Sigmoid colon (tissue), 7 donors: ENCODE measurements around the gene DNMT3B. TPM values are rescaled to one million over a fixed set of nuclear protein-coding genes. Genes with fewer than 3 reads are reported as not detected.

Source experiments
- DNase-seq: peaks from one replicate; pipeline ENCODE4 v3.0.0-alpha.2; 2019
- H3K27ac ChIP-seq, 4 donors: fragments of 200-600 bp; sonication (generic); one replicate each; pipeline ENCODE4 v1.5.1; 2016 to 2019; ENCODE audit warnings: mild to moderate bottlenecking in 1 of 4
- H3K27me3 ChIP-seq, 3 donors: fragments of 200-600 bp; sonication (generic); one replicate each; pipeline ENCODE4 v1.5.1; 2019; ENCODE audit warnings: mild to moderate bottlenecking in 1 of 3
- H3K36me3 ChIP-seq, 4 donors: fragments of 200-600 bp; sonication (generic); one replicate each; pipeline ENCODE4 v1.5.1; 2016 to 2019
- H3K4me1 ChIP-seq, 4 donors: fragments of 200-600 bp; sonication (generic); one replicate each; pipeline ENCODE4 v1.5.1; 2017 to 2019
- H3K4me3 ChIP-seq, 4 donors: fragments of 200-600 bp; sonication (generic); one replicate each; pipeline ENCODE4 v1.5.1; 2017 to 2019; ENCODE audit warnings: mild to moderate bottlenecking in 2 of 4, moderate library complexity in 1 of 4
- H3K9me3 ChIP-seq, 4 donors: fragments of 200-600 bp in 3 of 4; sonication (generic) in 3 of 4; one replicate each; pipeline versions ENCODE4 v1.5.1 to v1.6.1; 2013 to 2019
- EP300 ChIP-seq, 4 donors: sonication (generic); formaldehyde crosslinking; IDR thresholded peaks; one replicate each; pipeline ENCODE4 v1.6.1; 2017; ENCODE audit warnings: antibody characterized with exemption in 4 of 4
- POLR2A ChIP-seq, 2 donors: fragments of 450-650 bp; IDR thresholded peaks; one replicate each; pipeline ENCODE4 v1.6.1; 2016; ENCODE audit warnings: antibody characterized with exemption in 2 of 2, mild to moderate bottlenecking in 2 of 2, moderate library complexity in 2 of 2
- POLR2AphosphoS5 ChIP-seq, 4 donors: sonication (generic); formaldehyde crosslinking; IDR thresholded peaks; one replicate each; pipeline ENCODE4 v1.6.1; 2017; ENCODE audit warnings: antibody characterized with exemption in 4 of 4
- WGBS, 2 donors: extraction: QIAGEN DNeasy Blood & Tissue Kit; methylation state at CpG; one replicate each; pipeline ENCODE4 v1.1.7; 2013; 5-methylcytosine and 5-hydroxymethylcytosine counted together
- intact Hi-C: fragments of 100-400 bp; cut with DNase I; formaldehyde crosslinking; loops from one replicate; pipeline ENCODE4 v1.15.1; 2023
- polyA plus RNA-seq, 3 donors: library from polyadenylated mRNA; stranded (reverse); fragments of 200-250 nt; gene quantifications; one replicate each; pipeline ENCODE4 v1.2.3, GENCODE V29; 2013
- total RNA-seq, 4 donors: library from RNA; depleted of rRNA; stranded (reverse); fragments of >200 nt; gene quantifications; one replicate each; pipeline ENCODE4 v1.1.0, GENCODE V29; 2016
- TF ChIP-seq, protein P1 (sequence below), 4 experiments: fragments of 450-650 bp in 3 of 4; fragments of 200-600 bp in 1 of 4; IDR thresholded peaks; one replicate each; pipeline ENCODE4 v1.5.1; 2016 to 2019; ENCODE audit warnings: antibody characterized with exemption in 4 of 4, mild to moderate bottlenecking in 3 of 4, moderate library complexity in 2 of 4
- donor health status: healthy with polysubstance abuse.
- donor health status: Bipolar disorder and iron deficiency.
- donor health status: healthy.

Gene DNMT3B
- total and polyA plus RNA-seq, 7 donors, result 0.36 to 1.7 (median 0.60) TPM; not detected in 1

- no peaks in the 10 kb centered on the region for H3K9me3 ChIP-seq
- H3K27ac ChIP-seq, result peak overlapping the region in 1 of 4 donors; percentile 48
- intact Hi-C loops, result no loop called here
- no peak for TF ChIP-seq POLR2AphosphoS5 (IDR thresholded peaks at IDR 0.05)
- no peak for TF ChIP-seq POLR2A (IDR thresholded peaks at IDR 0.05)
- no peak for TF ChIP-seq EP300 (IDR thresholded peaks at IDR 0.05)
- TF ChIP-seq, protein P1, sequence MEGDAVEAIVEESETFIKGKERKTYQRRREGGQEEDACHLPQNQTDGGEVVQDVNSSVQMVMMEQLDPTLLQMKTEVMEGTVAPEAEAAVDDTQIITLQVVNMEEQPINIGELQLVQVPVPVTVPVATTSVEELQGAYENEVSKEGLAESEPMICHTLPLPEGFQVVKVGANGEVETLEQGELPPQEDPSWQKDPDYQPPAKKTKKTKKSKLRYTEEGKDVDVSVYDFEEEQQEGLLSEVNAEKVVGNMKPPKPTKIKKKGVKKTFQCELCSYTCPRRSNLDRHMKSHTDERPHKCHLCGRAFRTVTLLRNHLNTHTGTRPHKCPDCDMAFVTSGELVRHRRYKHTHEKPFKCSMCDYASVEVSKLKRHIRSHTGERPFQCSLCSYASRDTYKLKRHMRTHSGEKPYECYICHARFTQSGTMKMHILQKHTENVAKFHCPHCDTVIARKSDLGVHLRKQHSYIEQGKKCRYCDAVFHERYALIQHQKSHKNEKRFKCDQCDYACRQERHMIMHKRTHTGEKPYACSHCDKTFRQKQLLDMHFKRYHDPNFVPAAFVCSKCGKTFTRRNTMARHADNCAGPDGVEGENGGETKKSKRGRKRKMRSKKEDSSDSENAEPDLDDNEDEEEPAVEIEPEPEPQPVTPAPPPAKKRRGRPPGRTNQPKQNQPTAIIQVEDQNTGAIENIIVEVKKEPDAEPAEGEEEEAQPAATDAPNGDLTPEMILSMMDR (IDR thresholded peaks at IDR 0.05), result no peak
- H3K27me3 ChIP-seq, result no peaks in the 10 kb centered on the region
- H3K36me3 ChIP-seq, result peaks cover 0 to 73% (median 30%) of the 10 kb centered on the region in 4 donors
- peaks cover 0 to 14% (median 6%) of the 10 kb centered on the region in 4 donors for H3K4me1 ChIP-seq
- DNase-seq, result no peak
- 89 to 90% methylated on average over 2 of the region's 2 CpGs for WGBS, 2 donors
- H3K4me3 ChIP-seq, result no peak overlapping the region
Observed at GRCh38 chr20:32845786-32846185, 83.6 kb downstream of the DNMT3B start.

GRCh38 chr20:32846852-32847251, 84.7 kb downstream of the DNMT3B start:
- intact Hi-C loops, result no loop called here
- TF ChIP-seq EP300 (IDR thresholded peaks at IDR 0.05) (no peak), POLR2A (IDR thresholded peaks at IDR 0.05) (no peak), POLR2AphosphoS5 (IDR thresholded peaks at IDR 0.05) (no peak)
- TF ChIP-seq, protein P1 (IDR thresholded peaks at IDR 0.05), result no peak
- Histone ChIP-seq H3K27me3 (no peaks in the 10 kb centered on the region), H3K4me3 (no peak overlapping the region), H3K4me1 (peaks cover 0 to 14% (median 6%) of the 10 kb centered on the region in 4 donors), H3K9me3 (no peaks in the 10 kb centered on the region), H3K27ac (peak overlapping the region in 1 of 4 donors; percentile 48), H3K36me3 (peaks cover 0 to 73% (median 25%) of the 10 kb centered on the region in 4 donors)
- 96 to 97% methylated on average over 5 of the region's 5 CpGs for WGBS, 2 donors
- no peak for DNase-seq

DNA sequence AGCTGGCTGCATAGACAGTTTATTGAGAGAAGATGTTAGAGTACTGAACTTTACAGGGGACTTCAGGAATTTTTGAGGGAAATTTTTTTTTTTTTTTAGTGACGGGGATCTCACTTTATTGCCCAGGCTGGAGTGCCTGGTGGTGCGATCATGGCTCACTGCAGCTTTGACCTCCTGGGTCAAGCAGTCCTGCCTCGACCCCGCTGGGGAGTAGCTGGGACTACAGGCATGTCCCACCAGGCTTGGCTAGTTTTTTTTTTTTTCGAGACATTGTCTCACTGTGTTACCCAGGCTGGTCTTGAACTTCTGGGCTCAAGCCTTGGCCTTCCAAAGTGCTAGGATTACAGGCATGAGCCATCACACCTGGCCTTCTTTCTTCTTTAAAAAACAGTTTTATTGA, 85.8 kb downstream of the DNMT3B start:
- H3K36me3 ChIP-seq, result peaks cover 0 to 71% (median 20%) of the 10 kb centered on the region in 4 donors

DNA sequence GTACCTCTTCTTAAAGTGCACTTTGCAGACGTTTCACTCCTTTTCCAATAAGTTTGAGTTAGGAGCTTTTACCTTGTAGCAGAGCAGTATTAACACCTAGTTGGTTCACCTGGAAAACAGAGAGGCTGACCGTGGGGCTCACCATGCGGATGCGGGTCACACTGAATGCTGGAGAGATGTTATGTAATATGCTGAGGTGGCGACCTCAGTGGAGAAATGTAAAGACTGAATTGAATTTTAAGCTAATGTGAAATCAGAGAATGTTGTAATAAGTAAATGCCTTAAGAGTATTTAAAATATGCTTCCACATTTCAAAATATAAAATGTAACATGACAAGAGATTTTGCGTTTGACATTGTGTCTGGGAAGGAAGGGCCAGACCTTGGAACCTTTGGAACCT, 86.7 kb downstream of the DNMT3B start:
- no peak overlapping the region for H3K4me3 ChIP-seq
- peaks cover 0 to 74% (median 16%) of the 10 kb centered on the region in 4 donors for H3K36me3 ChIP-seq
- intact Hi-C loops, result no loop called here
- no peak overlapping the region for H3K27ac ChIP-seq
- no peak for DNase-seq
- H3K27me3 ChIP-seq, result no peaks in the 10 kb centered on the region
- TF ChIP-seq EP300 (IDR thresholded peaks at IDR 0.05), result no peak
- TF ChIP-seq POLR2AphosphoS5 (IDR thresholded peaks at IDR 0.05), result no peak
- TF ChIP-seq, protein P1 (IDR thresholded peaks at IDR 0.05), result no peak
- TF ChIP-seq POLR2A (IDR thresholded peaks at IDR 0.05), result no peak
- H3K9me3 ChIP-seq, result no peaks in the 10 kb centered on the region
- WGBS, 2 donors, result 92 to 94% methylated on average over 6 of the region's 6 CpGs
- peaks cover 0 to 14% (median 6%) of the 10 kb centered on the region in 4 donors for H3K4me1 ChIP-seq

More for the DNA sequence above, 85.8 kb downstream of the DNMT3B start:
- Histone ChIP-seq H3K9me3 (no peaks in the 10 kb centered on the region), H3K4me3 (no peak overlapping the region), H3K27ac (no peak overlapping the region), H3K27me3 (no peaks in the 10 kb centered on the region), H3K4me1 (peaks cover 0 to 14% (median 6%) of the 10 kb centered on the region in 4 donors)
- intact Hi-C loops, result no loop called here
- no peak for DNase-seq
- 96% methylated on average over 5 of the region's 5 CpGs for WGBS, 2 donors
- TF ChIP-seq POLR2A (IDR thresholded peaks at IDR 0.05), result no peak
- no peak for TF ChIP-seq EP300 (IDR thresholded peaks at IDR 0.05)
- no peak for TF ChIP-seq POLR2AphosphoS5 (IDR thresholded peaks at IDR 0.05)
- TF ChIP-seq, protein P1 (IDR thresholded peaks at IDR 0.05), result no peak

DNA sequence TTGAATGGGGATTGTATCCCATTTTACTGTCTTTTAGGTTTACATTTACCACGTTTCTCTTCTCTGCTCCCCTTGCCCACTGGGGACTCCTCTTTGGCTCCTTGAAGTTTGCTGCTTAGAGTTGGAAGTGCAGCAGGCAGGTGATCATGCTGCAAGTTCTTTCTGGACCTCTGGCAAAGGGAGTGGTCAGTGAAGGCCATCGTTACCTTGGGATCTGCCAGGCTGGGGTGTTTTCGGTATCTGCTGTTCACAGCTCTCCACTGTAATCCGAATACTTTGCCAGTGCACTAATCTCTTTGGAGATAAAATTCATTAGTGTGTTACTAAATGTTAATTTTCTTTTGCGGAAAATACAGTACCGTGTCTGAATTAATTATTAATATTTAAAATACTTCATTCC, 87.4 kb downstream of the DNMT3B start:
- H3K4me3 ChIP-seq, result no peak overlapping the region
- H3K27me3 ChIP-seq, result no peaks in the 10 kb centered on the region
- 94 to 96% methylated on average over 6 of the region's 6 CpGs for WGBS, 2 donors
- H3K36me3 ChIP-seq, result peaks cover 0 to 80% (median 14%) of the 10 kb centered on the region in 4 donors
- H3K27ac ChIP-seq, result no peak overlapping the region
- intact Hi-C loops, result no loop called here
- DNase-seq, result no peak
- TF ChIP-seq, protein P1 (IDR thresholded peaks at IDR 0.05), result no peak
- TF ChIP-seq POLR2AphosphoS5 (IDR thresholded peaks at IDR 0.05) (no peak), EP300 (IDR thresholded peaks at IDR 0.05) (no peak), POLR2A (IDR thresholded peaks at IDR 0.05) (no peak)
- H3K4me1 ChIP-seq, result peaks cover 0 to 14% (median 6%) of the 10 kb centered on the region in 4 donors
- H3K9me3 ChIP-seq, result no peaks in the 10 kb centered on the region
